GM18870 (cell line): ENCODE measurements around the gene CHST13.

Experiments used
- ATAC-seq: cut with Tn5 transposase; IDR thresholded peaks from one replicate; pipeline ENCODE4 v1.9.1; 2021; ENCODE audit warnings: moderate library complexity; ENCODE audit not compliant: unreplicated experiment

CHST13 gene

DNA sequence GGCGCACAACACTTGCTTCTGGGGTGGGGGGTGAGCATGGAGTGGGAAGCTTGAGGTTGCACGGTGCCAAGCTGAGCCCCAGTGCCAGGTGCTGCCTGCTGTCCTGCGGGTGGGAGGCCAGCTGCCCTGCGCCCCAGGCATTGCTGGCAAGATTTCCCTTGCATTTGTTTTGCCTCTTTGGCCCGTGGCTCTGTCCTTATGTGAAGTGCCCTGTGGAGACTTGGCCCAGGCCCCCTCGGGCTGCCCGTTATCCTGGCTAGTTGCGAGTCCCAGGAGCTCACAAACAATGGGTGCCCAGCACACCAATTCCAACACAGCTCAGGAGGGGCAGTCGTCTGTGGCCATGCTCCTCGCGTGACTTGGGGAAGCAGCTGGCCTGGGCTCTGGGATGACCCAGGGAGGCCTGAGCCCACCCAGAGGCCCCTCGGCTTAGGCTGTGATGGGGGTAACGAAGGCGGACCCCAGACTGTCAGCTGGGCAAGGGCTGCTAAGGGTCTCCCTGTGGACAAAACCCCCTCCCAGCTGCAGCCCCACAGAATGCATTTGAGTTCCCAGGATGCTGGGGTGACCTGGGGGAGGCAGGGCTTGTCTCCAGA, 28.8 kb downstream of the CHST13 start:
- ATAC-seq = no peak

DNA sequence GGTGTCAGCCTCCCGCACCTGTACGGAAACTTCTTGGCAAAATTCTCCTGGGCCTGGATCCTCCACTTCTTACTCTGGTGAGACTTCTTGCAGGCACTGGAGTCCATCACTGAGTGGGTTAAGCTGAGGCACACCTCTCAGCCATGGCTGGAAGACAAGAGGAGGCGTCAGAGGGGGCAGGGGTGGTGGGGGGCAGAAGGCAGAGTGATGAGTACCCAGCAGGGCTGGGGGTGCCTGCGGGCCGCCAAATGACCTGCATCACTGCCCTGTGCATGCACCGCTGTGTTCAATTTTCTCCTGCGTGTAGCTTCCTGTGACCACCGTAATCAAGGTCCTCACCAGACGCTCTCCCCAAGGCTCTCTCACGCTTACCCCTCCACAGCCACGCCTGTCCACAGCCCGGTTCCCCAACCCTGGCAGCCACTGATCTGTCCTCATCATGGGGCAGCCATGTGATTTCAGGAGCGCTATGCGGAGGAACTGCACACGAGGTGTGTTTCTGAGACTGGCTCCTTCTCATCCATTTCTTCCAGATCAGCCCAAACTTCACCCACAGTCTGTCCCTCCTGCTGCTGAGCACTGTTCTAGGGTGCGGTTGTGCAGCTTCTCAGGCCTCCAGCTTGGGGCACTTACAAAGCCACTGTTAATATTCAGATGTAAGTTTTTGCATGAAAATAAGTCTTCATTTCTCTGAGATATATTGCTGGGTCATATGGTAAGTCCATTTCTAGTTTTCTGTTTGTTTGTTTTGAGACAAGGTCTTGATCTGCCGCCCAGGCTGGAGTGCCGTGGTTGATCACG, 29.5 kb downstream of the CHST13 start:
- no peak for ATAC-seq

DNA sequence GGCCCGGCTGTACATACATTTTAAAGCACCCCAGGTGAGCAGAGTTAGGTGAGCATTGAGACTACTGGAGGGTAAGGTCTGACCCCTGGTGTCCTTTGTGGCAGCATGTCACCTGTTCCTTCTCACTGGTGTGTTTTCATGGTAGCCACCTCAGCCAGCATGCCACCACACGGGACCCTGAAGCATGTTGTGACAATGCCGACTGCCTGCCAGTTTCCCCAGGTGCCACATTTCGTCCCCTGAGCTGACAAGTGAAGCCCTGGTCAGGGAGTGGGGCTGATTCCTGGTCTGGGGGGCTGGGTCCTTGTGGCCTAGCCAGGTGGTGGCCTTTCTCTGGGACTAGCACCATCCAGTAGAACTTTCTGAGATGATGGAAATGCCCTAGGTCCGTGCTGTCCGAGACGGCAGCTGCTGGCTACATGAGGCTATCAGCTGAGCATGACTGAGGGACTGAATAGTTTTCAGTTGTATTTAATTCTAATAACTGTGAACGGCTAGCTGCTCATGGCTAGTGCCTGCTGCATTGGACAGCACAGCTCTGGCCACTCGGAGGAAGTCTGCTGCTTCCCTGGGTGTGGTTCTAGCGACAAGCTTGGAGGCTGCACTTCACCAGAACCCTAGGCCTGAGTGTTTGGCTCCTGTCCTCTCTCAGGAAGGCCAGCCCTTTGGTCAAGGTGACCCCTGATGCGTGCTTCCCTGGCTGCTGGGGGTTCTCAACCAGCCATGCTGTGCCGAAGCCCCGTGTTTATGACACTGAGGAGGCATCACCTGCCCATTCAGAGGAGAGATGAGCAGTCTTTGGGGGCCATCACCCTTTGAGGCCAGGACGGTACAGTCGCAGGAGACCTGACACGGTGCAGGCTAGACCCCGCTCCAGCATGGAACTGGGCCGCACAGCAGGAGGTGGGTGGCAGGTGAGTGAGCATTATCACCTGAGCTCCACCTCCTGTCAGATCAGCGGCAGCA, 30.9 kb downstream of the CHST13 start:
- no peak for ATAC-seq

DNA sequence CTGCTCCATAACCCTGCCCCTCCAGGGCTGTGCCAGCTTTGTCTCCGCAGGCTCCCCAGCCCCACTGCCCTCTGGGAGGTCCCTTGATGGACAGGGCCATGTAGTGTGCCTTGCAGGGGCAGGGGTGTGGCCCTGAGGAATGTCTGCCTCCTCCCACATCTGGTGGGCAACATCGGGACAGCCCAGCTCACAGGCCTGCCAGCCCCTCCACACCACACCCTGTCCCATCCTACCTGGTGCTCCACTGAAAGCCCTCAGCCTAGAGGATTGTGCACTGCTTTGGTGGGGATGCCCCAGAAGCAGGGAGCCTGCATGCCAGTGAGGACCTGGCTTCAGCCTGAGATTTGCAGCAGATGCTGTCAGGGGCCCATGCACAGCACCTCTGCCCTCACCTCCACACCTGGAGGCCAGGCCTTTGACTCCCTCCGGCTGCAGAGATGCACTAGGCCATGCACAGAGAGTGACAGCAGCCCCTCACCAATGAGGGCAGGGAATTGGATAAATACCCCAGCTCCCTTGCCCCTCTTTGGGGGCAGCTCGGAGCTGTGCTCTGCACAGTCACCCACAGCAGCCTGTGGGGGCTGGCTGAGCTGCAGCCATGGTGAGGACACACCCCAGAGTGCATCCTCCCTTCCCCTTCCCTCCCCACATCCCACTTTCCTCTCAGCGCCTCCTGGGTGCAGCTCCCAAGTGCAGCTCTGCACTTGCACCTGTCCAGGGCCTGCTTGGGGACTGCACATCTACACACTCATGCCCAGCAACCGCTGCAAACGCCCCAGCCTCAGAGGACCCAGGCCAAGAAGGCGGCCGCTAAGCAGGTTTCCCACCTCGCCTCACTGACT, 32.1 kb downstream of the CHST13 start:
- ATAC-seq = no peak

DNA sequence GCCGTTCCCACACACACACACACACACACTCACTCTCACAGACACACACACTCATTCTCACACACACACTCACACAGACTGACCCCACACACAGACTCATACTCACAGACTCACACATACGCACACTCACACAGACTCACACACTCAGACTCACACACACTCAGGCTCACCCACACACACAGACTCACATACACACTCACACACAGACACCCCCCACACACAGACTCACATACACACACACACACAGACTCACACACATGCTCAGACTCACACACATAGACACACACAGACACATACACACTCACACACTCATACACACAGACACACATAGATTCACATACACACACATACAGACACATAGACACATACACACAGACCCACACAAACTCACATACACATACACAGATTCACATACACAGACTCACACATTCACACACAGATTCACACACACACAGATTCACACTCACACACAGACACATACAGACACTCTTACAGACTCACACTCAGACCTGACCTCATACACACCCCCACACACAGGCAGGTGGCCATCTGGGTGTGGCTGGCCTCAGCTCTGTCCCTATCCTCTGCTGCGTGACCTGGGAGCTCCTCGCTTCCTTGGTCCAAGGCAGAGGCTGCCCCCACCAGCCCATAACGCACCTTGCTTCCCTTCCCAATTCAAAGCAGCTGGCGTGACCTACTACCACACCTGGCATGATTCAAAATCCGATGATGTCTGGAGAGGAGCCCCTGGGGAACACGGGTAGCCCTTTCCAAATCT, 32.9 kb downstream of the CHST13 start:
- ATAC-seq = no peak

DNA sequence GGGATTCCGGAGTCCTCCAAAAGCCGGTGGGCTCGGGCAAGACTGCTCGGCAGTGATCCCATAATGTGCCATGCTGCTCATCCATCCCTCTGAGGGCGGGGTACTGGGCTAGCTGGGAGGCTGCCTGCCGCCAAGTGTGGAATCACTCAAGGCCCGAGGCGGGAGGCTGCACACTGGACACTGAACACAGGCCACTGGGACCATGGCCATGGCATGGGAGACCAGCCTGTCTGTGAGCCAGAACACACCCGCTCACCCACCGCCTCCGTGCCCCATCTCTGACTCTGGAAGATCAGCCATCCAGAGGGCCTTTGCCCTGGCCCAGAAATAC, 33.4 kb downstream of the CHST13 start:
- ATAC-seq = no peak

DNA sequence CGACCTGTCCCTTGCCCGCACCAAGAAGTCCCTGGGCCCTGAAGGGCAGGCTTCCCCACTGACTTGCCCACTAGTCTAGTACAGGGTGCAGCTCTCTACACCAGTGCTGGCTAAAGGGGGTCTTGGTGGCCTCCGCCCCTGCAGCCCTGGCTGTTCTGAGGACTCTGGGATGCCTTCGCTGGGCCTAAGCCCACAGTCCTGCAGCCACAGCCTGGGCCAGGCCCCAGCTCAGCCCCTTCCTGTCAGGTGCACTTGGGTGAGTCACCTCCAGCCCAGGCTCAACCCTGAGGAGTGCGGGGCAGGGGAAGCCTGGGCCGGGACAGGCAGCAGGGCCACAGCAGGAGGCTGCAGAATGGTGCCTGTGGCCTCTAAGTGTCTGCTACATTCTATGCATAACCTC, 33.8 kb downstream of the CHST13 start:
- ATAC-seq = no peak

DNA sequence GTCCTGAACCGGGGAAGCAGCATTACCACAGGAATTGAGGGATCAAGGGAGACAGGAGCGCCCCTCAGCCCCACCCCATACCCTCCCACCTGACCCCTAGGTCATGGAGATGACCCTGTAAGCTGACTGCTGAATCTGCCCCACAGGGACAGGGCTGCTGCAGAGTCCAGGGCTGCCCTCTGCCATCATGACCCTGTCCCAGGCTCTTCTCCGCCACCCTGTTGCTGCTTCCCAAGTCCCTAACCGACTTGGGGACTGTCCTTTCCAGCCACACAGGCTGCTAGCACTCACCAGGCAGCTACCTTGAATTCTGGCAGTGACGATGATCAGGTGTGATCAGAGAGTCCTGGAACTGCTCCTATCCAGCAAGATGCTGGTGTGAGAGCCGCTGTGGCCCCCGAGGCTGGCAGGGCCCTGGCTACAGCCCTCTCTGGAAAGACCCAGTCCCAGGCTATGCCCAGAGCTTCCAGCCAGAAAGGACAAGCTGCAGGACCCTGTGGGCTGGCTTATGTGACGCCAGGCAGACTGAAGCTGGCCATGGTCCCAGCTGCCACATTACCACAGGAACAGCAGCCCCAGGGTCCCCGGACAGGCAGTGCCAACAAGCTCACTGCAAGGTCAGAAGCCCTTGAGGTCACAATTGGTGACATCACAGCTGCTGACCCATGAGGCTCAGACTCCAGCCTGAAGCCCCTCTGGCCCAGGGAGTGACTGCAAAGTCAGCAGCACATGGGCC, 34.5 kb downstream of the CHST13 start, which contains the start of gene C3orf22:
TSS of gene C3orf22 (minus strand) at position 597 of the 736 bp plus-strand sequence. CDS start 5,542 bp downstream, outside the sequence.
- ATAC-seq = no peak

DNA sequence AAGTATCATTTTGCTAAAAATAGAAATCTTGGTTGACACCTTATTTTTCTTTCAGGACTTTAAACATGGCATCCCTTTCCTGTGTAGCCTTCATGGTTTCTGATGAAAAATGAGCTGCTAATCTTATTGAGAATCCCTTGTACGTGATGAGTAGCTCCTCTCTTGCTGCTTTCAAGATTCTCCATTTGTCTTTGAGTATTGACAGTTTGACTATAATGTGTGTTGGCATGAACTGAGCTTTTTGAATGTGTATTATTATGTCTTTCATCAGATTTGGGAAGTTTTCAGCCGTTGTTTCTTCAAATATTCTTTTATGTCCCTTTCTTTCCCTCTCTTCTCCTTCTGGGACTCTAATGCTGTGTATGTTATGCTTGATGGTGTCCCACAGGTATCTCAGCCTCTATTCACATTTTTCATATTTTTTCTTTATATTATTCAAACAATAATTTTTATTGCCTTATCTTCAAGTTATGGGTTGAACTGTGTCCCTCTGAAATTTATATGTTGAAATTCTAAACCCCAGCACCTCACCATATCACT, 38.9 kb downstream of the CHST13 start:
- no peak for ATAC-seq

DNA sequence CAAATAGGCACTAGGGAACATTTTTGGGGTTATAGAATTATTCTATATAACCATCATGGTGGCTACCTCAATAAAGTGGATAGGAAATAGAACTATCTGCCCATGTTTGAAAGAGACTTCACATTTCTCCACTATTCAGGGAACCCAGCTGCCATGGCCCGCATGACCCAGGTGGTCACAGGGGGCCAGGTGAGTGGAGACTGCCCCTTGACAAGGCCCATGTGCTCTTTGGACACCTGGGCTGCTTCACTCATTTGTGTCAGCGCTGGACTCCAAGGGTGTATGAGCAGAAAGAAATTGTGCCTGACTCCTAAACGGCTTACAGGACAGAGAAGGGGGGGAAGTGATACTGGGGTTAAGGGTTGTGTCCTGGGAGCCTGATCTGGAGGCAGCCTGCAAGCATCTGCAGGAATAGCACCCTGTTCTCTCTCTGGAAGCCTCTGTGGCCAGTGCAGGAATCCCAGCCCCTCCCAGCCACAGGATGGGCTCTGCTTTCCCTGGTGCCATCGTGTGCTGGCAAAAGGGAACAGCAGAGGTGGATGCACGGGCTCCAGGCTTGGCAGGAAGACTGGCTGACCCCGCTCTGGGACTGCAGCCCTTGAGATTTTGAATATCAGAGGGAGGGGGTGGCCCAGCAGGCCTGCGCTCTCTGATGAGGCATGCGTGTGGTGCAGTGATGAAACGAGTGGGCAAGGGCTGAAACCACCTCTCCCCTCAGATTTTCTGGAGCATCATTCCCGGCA, 43.9 kb downstream of the CHST13 start:
- ATAC-seq = no peak

DNA sequence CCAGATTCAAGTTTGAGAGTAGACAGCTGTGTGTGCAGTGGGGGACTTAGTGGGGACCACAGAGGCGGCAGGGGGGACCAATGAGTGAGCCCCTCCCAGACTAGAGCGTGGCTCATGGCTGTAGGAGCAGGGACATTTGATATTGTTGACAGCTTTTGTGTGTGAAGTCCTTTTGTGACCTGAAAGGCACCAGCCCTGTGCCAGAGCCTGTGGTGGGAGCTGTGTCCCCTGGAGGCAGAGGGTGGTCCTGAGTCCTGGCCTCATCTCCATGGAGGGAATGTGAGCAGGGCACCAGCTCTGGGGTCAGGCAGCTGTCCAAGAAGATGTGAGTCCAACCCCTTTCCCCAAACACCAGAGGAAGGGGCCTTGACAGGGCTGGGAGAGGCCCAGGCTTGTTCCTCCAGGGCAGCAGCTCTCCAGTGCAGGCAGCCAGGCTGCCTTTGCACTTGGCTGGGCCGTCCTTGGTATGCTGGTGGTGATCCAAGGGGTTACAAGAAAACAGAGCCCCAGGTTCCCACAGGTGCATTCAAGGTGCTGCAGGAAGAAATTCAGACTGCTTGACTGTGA, 44.9 kb downstream of the CHST13 start:
- ATAC-seq = no peak

DNA sequence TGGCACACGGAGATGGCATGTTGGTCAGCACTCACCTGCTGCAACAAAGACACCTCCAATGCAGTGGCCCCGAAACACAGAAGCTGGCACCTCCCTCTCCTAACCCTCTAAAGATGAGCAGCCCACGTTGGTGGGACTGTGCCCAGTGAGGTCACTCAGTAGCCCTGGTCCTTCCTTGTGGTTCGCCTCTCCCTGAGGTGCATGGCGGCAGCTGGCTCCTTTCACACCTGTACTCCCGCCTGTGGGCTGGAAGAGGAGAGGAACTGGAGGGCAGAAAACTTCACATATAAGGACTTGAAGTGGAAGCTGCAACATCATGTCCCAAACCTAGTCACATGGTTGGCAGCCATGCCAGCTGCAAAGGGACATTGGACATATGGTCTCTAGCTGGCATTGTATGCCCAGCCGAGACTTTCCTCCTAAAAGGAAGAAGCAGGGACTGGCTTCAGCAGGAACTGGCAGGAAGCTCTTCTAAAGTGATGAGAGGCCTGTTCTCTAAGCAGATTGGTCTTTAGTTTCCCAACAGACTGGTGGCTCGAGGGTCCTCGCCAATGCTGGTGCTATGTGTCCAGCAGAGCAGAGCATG, 45.5 kb downstream of the CHST13 start:
- no peak for ATAC-seq

DNA sequence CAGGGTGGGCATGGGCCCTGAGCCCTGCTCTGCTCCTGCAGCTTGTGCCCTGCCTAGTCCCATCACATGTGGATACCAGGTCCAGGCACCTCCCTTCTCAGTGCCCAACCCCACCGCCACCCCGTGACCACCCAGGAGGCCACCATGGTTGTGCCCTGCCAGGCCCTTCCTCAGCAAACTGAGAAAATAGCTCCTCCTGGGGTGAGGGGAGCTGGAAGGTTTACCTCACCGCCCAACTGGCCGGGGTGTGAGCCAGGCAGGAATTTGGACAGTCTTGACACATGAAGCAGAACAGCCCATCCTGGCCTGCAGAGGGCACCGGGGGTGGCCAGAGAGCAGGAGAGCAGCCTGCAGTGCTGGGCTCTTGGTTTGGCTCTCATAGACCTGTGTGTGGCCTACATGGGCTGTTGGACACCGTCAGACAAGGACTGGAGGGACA, 46.2 kb downstream of the CHST13 start:
- no peak for ATAC-seq

DNA sequence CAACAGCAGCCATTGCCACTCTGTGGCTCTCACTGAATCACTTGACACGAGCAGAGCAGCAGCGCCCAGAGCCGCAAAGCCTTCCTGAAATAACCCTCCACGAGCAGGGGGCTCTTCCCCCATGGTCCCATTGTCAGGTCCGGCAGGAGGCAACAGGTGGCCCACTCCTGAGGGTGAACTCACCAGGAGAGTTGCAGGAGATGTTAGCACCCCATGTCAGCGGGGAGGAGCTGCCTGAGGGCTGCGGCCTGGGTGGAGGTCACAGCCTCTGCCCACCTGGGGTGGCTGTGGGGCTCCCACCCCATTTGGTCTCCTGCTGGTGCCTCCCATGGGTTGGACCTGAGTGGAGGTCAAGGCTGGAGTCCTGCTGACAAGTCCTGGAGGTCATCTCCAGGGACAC, 47.1 kb downstream of the CHST13 start:
- ATAC-seq = no peak

DNA sequence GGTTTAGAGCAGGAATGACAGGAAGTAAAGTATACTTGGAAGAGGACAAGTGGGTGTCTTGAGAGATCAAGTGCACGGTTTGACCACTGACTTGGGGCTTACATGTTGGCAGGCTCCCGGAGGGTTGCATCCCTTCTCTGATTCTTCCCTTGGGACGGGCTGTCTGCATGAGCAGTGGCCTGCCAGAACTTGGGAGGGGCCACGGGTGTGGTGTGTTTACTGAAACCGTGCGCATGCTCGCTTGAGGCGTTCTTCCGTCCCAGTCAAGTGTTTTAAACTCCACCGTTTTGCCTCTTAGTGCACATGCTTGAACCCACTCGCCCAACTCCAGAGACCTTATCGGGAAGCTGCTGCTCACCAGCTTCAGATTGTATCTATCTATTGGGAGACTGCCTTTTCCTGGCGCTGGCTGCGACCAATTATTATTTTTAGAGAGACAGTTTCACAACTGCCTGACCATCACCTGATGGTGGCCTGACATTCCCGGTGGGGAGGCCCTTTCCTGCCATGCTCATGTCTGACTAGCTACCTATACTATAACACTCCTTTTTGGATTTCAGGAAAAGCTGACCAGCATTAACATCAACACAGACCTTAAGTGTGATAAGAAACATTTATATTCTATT, 49.6 kb downstream of the CHST13 start:
- no peak for ATAC-seq

DNA sequence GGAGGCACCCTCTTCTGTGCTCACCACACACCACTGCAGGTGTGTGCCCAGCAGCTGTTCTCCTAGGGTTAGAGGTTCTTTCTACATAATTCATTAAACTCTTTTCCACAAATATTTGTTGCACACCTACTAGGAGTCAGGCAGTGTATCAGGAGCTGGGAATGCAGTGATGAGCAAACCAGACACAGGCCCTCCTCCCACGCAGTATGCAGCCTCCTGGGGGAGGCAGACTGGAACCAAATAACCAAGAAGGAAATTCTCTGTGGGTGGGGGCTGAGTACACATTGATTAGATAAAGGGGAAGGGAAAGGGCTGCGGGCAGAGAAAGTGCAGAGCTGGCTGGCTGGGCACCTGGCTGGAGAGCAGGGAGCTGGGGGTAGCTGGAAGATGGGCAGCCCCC, 53.3 kb downstream of the CHST13 start:
- ATAC-seq = no peak

DNA sequence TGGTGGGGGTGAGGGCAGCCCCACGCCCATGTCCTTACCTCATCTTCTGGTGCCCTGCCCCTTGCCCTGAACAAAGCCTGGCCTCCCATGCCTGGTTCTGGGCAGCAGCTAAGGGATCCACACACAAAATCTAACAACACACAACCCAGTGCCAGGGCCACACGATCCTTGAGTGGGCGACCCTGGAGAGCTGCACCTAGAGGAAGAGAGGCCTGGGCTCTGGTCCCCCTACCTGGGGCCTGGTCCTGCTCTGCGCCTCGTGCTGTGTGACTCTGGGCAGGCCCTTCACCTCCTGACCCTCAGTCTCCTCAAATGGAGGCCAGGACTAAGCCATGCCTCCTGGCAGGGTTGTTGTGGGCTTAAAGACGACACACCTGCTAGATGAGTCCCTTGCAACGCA, 54.7 kb downstream of the CHST13 start:
- no peak for ATAC-seq
